ENCODE data around the gene CCSAP. TPM values are rescaled to one million over a fixed set of nuclear protein-coding genes. Genes with fewer than 3 reads are reported as not detected.

The CCSAP gene
- total and polyA plus RNA-seq, 12 donors = 1.7 to 5.4 (median 4.0) TPM

DNA sequence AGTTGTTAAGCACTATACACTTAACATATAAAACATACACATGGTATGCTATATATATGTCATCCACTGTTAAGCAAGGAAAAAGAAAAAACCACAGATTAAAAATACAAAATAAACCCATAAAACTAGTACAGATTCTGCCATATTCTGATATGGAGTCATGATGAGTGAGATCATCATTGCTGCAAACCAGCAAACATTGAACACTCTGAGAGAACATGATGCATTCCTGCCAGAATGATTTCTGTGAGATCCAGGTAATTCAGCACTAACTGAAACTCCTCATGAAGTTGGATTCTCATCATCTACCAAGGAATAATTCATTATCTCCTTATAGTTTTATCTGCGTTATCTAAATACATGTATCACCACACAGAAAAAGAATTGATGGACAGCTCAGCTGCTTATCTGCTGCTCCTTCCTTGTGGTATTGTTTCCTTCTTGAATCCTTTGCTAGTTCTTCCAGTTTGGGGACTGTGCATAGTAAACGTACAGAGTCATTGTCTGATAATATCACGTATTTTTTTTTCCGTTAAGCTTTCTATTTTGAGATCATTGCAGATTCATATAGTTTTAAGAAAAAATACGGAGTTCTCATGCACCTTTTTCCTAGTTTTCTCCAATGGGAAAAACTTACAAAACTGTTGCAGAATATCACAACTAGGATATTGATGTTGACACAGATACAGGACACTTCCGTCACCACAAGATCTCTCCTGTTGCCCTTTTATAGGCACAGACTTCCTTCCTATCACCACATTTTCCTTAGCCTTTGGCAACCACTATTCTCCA lies 62.6 kb downstream of the CCSAP start:
- no peaks in the 10 kb centered on the region for H3K9me3 ChIP-seq (replicated peaks in 1 of 3)
- no peak overlapping the region for H3K4me3 ChIP-seq
- WGBS, 4 donors = 63 to 82% (median 77%) methylated on average over 6 of the region's 6 CpGs
- intact Hi-C loops (cut with DNase I) = no loop called here
- no peaks in the 10 kb centered on the region for H3K36me3 ChIP-seq (replicated peaks in 1 of 2)
- DNase-seq = no peak
- peaks cover 12 to 25% of the 10 kb centered on the region in 2 donors for H3K4me1 ChIP-seq (replicated peaks in 1 of 2)
- TF ChIP-seq, protein P1, sequence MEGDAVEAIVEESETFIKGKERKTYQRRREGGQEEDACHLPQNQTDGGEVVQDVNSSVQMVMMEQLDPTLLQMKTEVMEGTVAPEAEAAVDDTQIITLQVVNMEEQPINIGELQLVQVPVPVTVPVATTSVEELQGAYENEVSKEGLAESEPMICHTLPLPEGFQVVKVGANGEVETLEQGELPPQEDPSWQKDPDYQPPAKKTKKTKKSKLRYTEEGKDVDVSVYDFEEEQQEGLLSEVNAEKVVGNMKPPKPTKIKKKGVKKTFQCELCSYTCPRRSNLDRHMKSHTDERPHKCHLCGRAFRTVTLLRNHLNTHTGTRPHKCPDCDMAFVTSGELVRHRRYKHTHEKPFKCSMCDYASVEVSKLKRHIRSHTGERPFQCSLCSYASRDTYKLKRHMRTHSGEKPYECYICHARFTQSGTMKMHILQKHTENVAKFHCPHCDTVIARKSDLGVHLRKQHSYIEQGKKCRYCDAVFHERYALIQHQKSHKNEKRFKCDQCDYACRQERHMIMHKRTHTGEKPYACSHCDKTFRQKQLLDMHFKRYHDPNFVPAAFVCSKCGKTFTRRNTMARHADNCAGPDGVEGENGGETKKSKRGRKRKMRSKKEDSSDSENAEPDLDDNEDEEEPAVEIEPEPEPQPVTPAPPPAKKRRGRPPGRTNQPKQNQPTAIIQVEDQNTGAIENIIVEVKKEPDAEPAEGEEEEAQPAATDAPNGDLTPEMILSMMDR (IDR thresholded peaks at IDR 0.05) = no peak
- no peak for TF ChIP-seq POLR2A (IDR thresholded peaks at IDR 0.05)
- H3K27me3 ChIP-seq = no peaks in the 10 kb centered on the region
- no peak overlapping the region for H3K27ac ChIP-seq

DNA sequence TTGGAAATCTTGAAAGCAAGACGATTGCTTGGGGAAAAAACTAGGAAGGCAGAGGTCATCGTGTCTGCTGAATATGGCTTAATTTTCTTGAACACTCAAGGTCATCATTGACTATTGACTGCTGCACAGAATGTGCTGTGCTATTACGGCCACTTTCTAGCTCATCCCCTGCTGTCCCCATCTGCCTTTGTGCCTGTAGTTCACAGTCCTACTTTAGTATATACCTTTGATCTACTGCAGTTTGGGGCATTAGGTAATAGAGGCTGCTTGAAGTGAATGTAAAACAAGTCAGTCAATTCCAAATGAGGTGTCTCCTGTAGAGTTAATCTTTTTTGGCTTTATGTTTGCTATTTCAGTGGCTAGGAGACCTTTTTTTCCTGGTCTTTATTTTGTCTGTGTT lies 63.6 kb downstream of the CCSAP start:
- no peak overlapping the region for H3K27ac ChIP-seq
- intact Hi-C loops (cut with DNase I) = loop anchor here in 1 of 2 donors (10.0 kb wide), 1 partner anchor 66 kb away; the partner anchor contains the start of gene CCSAP
- no peak overlapping the region for H3K4me3 ChIP-seq
- H3K36me3 ChIP-seq (replicated peaks in 1 of 2) = no peaks in the 10 kb centered on the region
- WGBS, 4 donors = 30 to 49% (median 45%) methylated on average over 3 of the region's 3 CpGs
- no peak for DNase-seq
- H3K4me1 ChIP-seq (replicated peaks in 1 of 2) = peaks cover 12 to 35% of the 10 kb centered on the region in 2 donors
- H3K27me3 ChIP-seq = no peaks in the 10 kb centered on the region
- TF ChIP-seq, protein P1 (IDR thresholded peaks at IDR 0.05) = no peak
- no peak for TF ChIP-seq POLR2A (IDR thresholded peaks at IDR 0.05)
- H3K9me3 ChIP-seq (replicated peaks in 1 of 3) = no peaks in the 10 kb centered on the region

DNA sequence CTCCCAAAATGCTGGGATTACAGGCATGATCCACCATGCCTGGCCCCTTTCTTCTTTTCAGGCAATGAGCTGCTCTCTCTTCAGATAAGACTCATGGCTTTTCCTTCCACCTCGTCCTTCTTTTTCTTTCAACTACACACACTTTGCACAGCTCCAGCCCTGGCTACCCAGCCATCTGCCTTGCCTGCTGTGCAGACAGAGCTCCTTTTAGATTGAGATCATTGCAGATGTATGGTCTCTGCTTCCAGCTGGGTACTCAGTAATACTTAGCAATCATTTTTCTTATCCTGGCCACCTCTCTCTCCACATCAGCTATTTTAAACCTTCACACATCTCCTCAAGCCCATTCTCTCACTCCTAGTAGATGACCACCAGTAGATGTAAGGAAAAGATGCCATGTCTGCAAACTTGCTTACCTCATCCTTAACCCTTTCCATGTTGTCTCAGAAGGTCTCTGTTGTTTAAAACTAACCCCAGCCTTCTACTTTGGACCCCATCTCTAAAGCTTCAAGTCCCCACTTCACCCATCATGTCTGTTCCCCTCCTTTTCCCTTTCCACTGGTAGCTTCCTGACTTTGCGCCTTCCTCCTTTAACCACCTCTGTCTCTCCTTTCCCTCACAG lies 64.6 kb downstream of the CCSAP start:
- Histone ChIP-seq H3K27me3 (no peaks in the 10 kb centered on the region), H3K4me1 (replicated peaks in 1 of 2) (peaks cover 12 to 45% of the 10 kb centered on the region in 2 donors), H3K4me3 (no peak overlapping the region), H3K9me3 (replicated peaks in 1 of 3) (no peaks in the 10 kb centered on the region), H3K36me3 (replicated peaks in 1 of 2) (no peaks in the 10 kb centered on the region), H3K27ac (no peak overlapping the region)
- intact Hi-C loops (cut with DNase I) = loop anchor here in 1 of 2 donors (10.0 kb wide), 1 partner anchor 67 kb away; the partner anchor contains the start of gene CCSAP
- no peak for TF ChIP-seq POLR2A (IDR thresholded peaks at IDR 0.05)
- TF ChIP-seq, protein P1 (IDR thresholded peaks at IDR 0.05) = no peak
- WGBS, 4 donors = 80 to 97% (median 90%) methylated on average over 2 of the region's 2 CpGs
- DNase-seq = no peak

DNA sequence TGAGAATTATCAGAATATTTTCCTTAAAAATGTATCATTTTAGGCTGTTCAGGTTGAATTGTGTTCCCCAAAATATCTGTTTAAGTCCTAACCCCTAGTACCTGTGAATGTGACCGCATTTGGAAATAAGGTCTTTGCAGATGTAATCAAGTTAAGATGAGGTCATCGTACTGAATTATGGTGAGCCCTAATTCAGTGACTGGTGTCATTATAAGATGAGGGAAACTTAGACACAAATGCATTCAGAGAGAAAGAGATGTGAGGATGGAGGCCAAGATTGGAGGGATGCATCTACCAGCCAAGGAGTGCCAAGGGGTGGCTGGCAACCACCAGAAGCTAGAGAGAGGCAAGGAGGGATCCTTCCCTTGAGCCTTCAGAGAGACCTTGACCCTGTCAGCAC lies 67.8 kb downstream of the CCSAP start:
- Histone ChIP-seq H3K27ac (no peak overlapping the region), H3K4me3 (no peak overlapping the region), H3K9me3 (replicated peaks in 1 of 3) (no peaks in the 10 kb centered on the region), H3K36me3 (replicated peaks in 1 of 2) (no peaks in the 10 kb centered on the region), H3K27me3 (no peaks in the 10 kb centered on the region), H3K4me1 (replicated peaks in 1 of 2) (peaks cover 25 to 62% of the 10 kb centered on the region in 2 donors)
- intact Hi-C loops (cut with DNase I) = loop anchor here in 1 of 2 donors (10.0 kb wide), 1 partner anchor 70 kb away; the partner anchor contains the start of gene CCSAP
- DNase-seq = no peak
- 91 to 94% (median 92%) methylated on average over 2 of the region's 2 CpGs for WGBS, 4 donors
- TF ChIP-seq, protein P1 (IDR thresholded peaks at IDR 0.05) = no peak
- TF ChIP-seq POLR2A (IDR thresholded peaks at IDR 0.05) = no peak

Measured in adrenal gland (tissue), 12 donors.